H1 (cell line): ENCODE data around the gene MTHFS. TPM values are rescaled to one million over a fixed set of nuclear protein-coding genes. Genes with fewer than 3 reads are reported as not detected.

Experiments
- CTCF ChIA-PET: fragments of 300-600 bp; sonication (Branson Sonifier 250); formaldehyde crosslinking; loops from one replicate; lab custom pipeline; 2021; ENCODE audit not compliant: partially characterized antibody; lab: Charles Lee
- POLR2A ChIA-PET: fragments of 300-600 bp; sonication (Branson Sonifier 250); formaldehyde crosslinking; loops from one replicate; lab custom pipeline; 2021; ENCODE audit warnings: inconsistent platforms; ENCODE audit not compliant: partially characterized antibody; lab: Charles Lee
- DNase-seq, 2 experiments: peaks; one replicate each; pipeline versions ENCODE4 v3.0.0 to v3.0.0-alpha.2; 2010 to 2022; ENCODE audit warnings: low spot score in 2 of 2, low read depth in 1 of 2, mixed read lengths in 1 of 2
- FAIRE-seq: peaks from 2 replicates; lab custom pipeline; 2011; peaks lifted over from hg19 to GRCh38; lab: Jason Lieb, UNC
- H2AFZ ChIP-seq: 2 replicates; pipeline ENCODE4 v1.8.1; 2012; ENCODE audit warnings: low read length, inconsistent platforms
- H2AK5ac ChIP-seq: 2 replicates; pipeline ENCODE4 v1.6.1; 2013; ENCODE audit warnings: low read depth, low read length
- H2BK120ac ChIP-seq: replicated peaks from 2 replicates; pipeline ENCODE3; 2013; ENCODE audit warnings: low read depth, low read length, inconsistent platforms
- H2BK12ac ChIP-seq: 2 replicates; pipeline ENCODE4 v1.6.1; 2013; ENCODE audit warnings: low read depth, low read length
- H2BK15ac ChIP-seq: 2 replicates; pipeline ENCODE4 v1.6.1; 2013; ENCODE audit warnings: low read length
- H2BK20ac ChIP-seq: 2 replicates; pipeline ENCODE4 v1.6.1; 2013; ENCODE audit warnings: low read length
- H2BK5ac ChIP-seq: 2 replicates; pipeline ENCODE4 v1.6.1; 2013; ENCODE audit warnings: low read depth, low read length
- H3K14ac ChIP-seq: 2 replicates; pipeline ENCODE4 v1.6.1; 2013; ENCODE audit warnings: inconsistent platforms; ENCODE audit not compliant: insufficient read length
- H3K18ac ChIP-seq: 2 replicates; pipeline ENCODE4 v1.6.1; 2013; ENCODE audit warnings: low read length; ENCODE audit errors: extremely low read depth
- H3K23ac ChIP-seq: 2 replicates; pipeline ENCODE4 v1.6.1; 2013; ENCODE audit warnings: inconsistent platforms; ENCODE audit not compliant: insufficient read length
- H3K23me2 ChIP-seq: 2 replicates; pipeline ENCODE4 v1.6.1; 2013; ENCODE audit warnings: low read depth, low read length
- H3K27ac ChIP-seq: 2 replicates; pipeline ENCODE4 v1.6.1; 2011; ENCODE audit warnings: low read depth, low read length, inconsistent platforms
- H3K27me3 ChIP-seq, 4 experiments: replicated peaks in 1 of 4; 1 replicate in 1 of 4; 2 replicates in 3 of 4; pipeline versions ENCODE4 v1.6.1 to v1.8.1; 2011 to 2013; ENCODE audit warnings: low read length in 3 of 4, mild to moderate bottlenecking in 3 of 4, inconsistent platforms in 2 of 4, mixed read lengths in 2 of 4, moderate library complexity in 1 of 4; ENCODE audit not compliant: control insufficient read depth in 3 of 4, insufficient read depth in 3 of 4; ENCODE audit errors: extremely low read depth in 1 of 4
- H3K36me3 ChIP-seq, 4 experiments: 2 replicates each; pipeline versions ENCODE4 v1.6.1 to v1.8.1; 2011 to 2013; ENCODE audit warnings: mild to moderate bottlenecking in 4 of 4, low read length in 3 of 4, moderate library complexity in 2 of 4, control low read depth in 1 of 4, inconsistent platforms in 1 of 4; ENCODE audit not compliant: insufficient read depth in 4 of 4, control insufficient read depth in 2 of 4
- H3K4ac ChIP-seq: replicated peaks from 2 replicates; pipeline ENCODE3; 2013; ENCODE audit warnings: low read length, low read depth, mixed read lengths, inconsistent platforms; ENCODE audit not compliant: insufficient read length
- H3K4me1 ChIP-seq, 4 experiments: replicated peaks in 1 of 4; 1 replicate in 1 of 4; 2 replicates in 3 of 4; pipeline versions ENCODE4 v1.6.1 to v1.8.1; 2011 to 2013; ENCODE audit warnings: low read length in 3 of 4, inconsistent platforms in 2 of 4, mixed read lengths in 1 of 4; ENCODE audit not compliant: insufficient read depth in 4 of 4, control insufficient read depth in 3 of 4
- H3K4me2 ChIP-seq, 2 experiments: 2 replicates each; pipeline versions ENCODE4 v1.6.1 to v1.8.1; 2011 to 2013; ENCODE audit warnings: low read depth in 2 of 2, low read length in 2 of 2, control low read depth in 1 of 2, inconsistent platforms in 1 of 2, mild to moderate bottlenecking in 1 of 2; ENCODE audit not compliant: insufficient read depth in 1 of 2
- H3K4me3 ChIP-seq, 4 experiments: fragments of 200-600, 300-600 bp in 1 of 4; sonication (generic), shearing (Covaris generic), sonication (Bioruptor Twin) in 1 of 4; 2 replicates each; pipeline versions ENCODE4 v1.5.1 to v1.8.1; 2011 to 2016; ENCODE audit warnings: low read length in 4 of 4, low read depth in 3 of 4, control low read depth in 2 of 4, inconsistent platforms in 2 of 4, mild to moderate bottlenecking in 2 of 4, mixed read lengths in 1 of 4, moderate library complexity in 1 of 4; ENCODE audit not compliant: insufficient read depth in 2 of 4; ENCODE audit errors: extremely low read depth in 1 of 4
- H3K56ac ChIP-seq: replicated peaks from 2 replicates; pipeline ENCODE3; 2013; ENCODE audit warnings: low read depth, mild to moderate bottlenecking, mixed read lengths, low read length, inconsistent platforms; ENCODE audit not compliant: insufficient read length
- H3K79me1 ChIP-seq: 2 replicates; pipeline ENCODE4 v1.6.1; 2013; ENCODE audit warnings: low read depth, low read length, control low read depth
- H3K79me2 ChIP-seq, 2 experiments: 2 replicates each; pipeline versions ENCODE4 v1.6.1 to v1.8.1; 2012 to 2013; ENCODE audit warnings: low read length in 2 of 2, mild to moderate bottlenecking in 2 of 2, inconsistent platforms in 1 of 2; ENCODE audit not compliant: insufficient read depth in 2 of 2, control insufficient read depth in 1 of 2
- H3K9ac ChIP-seq, 4 experiments: replicated peaks in 1 of 4; 1 replicate in 1 of 4; 2 replicates in 3 of 4; pipeline versions ENCODE4 v1.6.1 to v1.8.1; 2011 to 2013; ENCODE audit warnings: low read depth in 3 of 4, low read length in 3 of 4, control low read depth in 2 of 4, mild to moderate bottlenecking in 2 of 4, moderate library complexity in 2 of 4, inconsistent platforms in 1 of 4; ENCODE audit errors: extremely low read depth in 1 of 4
- H3K9me3 ChIP-seq, 2 experiments: 2 replicates each; pipeline versions ENCODE4 v1.6.1 to v1.8.1; 2012 to 2013; ENCODE audit warnings: mild to moderate bottlenecking in 2 of 2, moderate library complexity in 2 of 2, control low read depth in 1 of 2, inconsistent platforms in 1 of 2, low read depth in 1 of 2, low read length in 1 of 2, mixed read lengths in 1 of 2; ENCODE audit not compliant: insufficient read depth in 2 of 2
- H4K20me1 ChIP-seq, 2 experiments: replicated peaks in 1 of 2; 2 replicates each; pipeline versions ENCODE3 to v1.8.1; 2011 to 2013; ENCODE audit warnings: inconsistent platforms in 2 of 2, low read length in 2 of 2, mild to moderate bottlenecking in 1 of 2; ENCODE audit not compliant: insufficient read depth in 2 of 2, control insufficient read depth in 1 of 2
- H4K5ac ChIP-seq: 2 replicates; pipeline ENCODE4 v1.6.1; 2013; ENCODE audit warnings: low read length, low read depth, mixed read lengths, inconsistent platforms; ENCODE audit not compliant: insufficient read length
- H4K8ac ChIP-seq: 2 replicates; pipeline ENCODE4 v1.8.0; 2013; ENCODE audit warnings: mild to moderate bottlenecking, moderate library complexity, low read length, inconsistent platforms; ENCODE audit not compliant: insufficient read depth; ENCODE audit errors: extremely low read depth
- H4K91ac ChIP-seq: replicated peaks from 2 replicates; pipeline ENCODE3; 2013; ENCODE audit warnings: low read length, mixed read lengths, inconsistent platforms; ENCODE audit not compliant: insufficient read length
- WGBS, 2 experiments: shearing (Covaris generic) in 1 of 2; methylation state at CpG; one replicate each; pipeline versions ENCODE4 v1.1.6 to v1.1.7; 2013 to 2015; ENCODE audit warnings: low lambda C conversion rate in 2 of 2, mixed read lengths in 2 of 2, inconsistent platforms in 1 of 2, low coverage in 1 of 2, missing lambda C conversion rate in 1 of 2; ENCODE audit not compliant: insufficient replicate concordance in 2 of 2, insufficient coverage in 1 of 2, insufficient read length in 1 of 2; ENCODE audit errors: extremely low coverage in 1 of 2, missing lambda C conversion rate in 1 of 2; 5-methylcytosine and 5-hydroxymethylcytosine counted together
- polyA plus RNA-seq, 7 experiments: library from polyadenylated mRNA; depleted of rRNA in 3 of 7; stranded (reverse) in 5 of 7; unstranded in 2 of 7; fragments of >200 nt in 5 of 7; fragments of 200-250 nt in 2 of 7; gene quantifications; 1 replicate in 5 of 7; 2 replicates in 1 of 7; 4 replicates in 1 of 7; pipeline versions ENCODE4 v1.2.1 to v1.2.3, GENCODE V29; 2011 to 2013; ENCODE audit warnings: missing spikeins in 2 of 7, mixed read lengths in 2 of 7
- total RNA-seq: library from RNA; stranded (reverse); fragmentation: NEBNext Ultra II Directional; extraction: Animal tissue kit (Norgen Biotek cat#: 25700); gene quantifications from 2 replicates; pipeline ENCODE4 v1.2.1, GENCODE V29; 2021

The MTHFS gene
- total and polyA plus RNA-seq, 2 of the 8 experiments (the other 6 are each of a cell fraction or from before 2014, with no cell fraction given), result 27.3 to 37.2 TPM

DNA sequence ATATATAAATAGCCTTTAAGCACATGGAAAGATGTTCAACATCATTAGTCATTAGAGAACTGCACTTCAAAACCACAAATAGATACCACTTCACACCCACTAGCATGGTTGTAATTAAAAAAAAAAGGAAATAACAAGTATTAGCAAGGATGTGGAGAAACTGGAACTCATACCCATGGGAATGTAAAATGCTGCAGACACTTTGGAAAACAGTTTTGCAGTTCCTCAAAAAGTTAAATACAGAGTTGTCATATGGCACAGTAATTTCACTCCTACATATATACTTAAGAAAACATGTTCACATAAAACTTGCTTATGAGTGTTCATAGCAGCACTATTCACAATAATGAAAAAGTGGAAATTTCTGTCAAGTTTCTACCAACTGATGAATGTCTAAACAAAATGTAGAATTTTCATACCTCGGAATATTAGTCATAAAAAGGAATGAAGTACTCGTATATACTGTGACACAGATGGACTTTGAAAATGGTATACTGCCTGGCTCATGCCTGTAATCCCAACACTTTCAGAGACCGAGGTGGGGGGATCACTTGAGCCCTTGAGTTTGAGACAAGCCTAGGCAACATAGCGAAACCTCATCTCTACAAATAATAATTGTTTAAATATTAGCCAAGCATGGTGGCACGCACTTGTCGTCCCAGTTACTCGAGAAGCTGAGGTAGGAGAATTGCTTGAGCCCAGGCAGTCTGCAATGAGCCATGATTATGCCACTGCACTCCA is 46.1 kb upstream of the MTHFS start:
- Histone ChIP-seq H2BK120ac (no peak overlapping the region), H2BK5ac (no peak overlapping the region), H3K23ac (no peak overlapping the region), H2BK20ac (no peak overlapping the region), H4K5ac (no peak overlapping the region), H2BK12ac (no peak overlapping the region), H3K4me3 (no peak overlapping the region), H3K9ac (no peak overlapping the region), H3K4me2 (no peak overlapping the region), H3K14ac (no peak overlapping the region), H4K8ac (no peak overlapping the region), H3K23me2 (no peaks in the 10 kb centered on the region), H3K79me1 (no peaks in the 10 kb centered on the region), H3K4me1 (no peaks in the 10 kb centered on the region), H3K27me3 (no peaks in the 10 kb centered on the region), H3K9me3 (no peaks in the 10 kb centered on the region), H3K18ac (no peak overlapping the region), H4K20me1 (no peaks in the 10 kb centered on the region), H3K56ac (no peak overlapping the region), H4K91ac (no peak overlapping the region), H3K79me2 (no peaks in the 10 kb centered on the region), H2AFZ (no peak overlapping the region), H2AK5ac (no peak overlapping the region), H3K27ac (no peak overlapping the region), H2BK15ac (no peak overlapping the region), H3K4ac (no peak overlapping the region), H3K36me3 (no peaks in the 10 kb centered on the region)
- 85% methylated on average over 7 of the region's 7 CpGs; no CpG with 5 or more reads in 1 of the 2 experiments for WGBS, 2 experiments
- ChIA-PET CTCF (no interaction called here), POLR2A (no interaction called here)
- no peak for FAIRE-seq
- no peak for DNase-seq
